Measurements from ENCODE around the gene RPS18.

RPS18 gene

DNA sequence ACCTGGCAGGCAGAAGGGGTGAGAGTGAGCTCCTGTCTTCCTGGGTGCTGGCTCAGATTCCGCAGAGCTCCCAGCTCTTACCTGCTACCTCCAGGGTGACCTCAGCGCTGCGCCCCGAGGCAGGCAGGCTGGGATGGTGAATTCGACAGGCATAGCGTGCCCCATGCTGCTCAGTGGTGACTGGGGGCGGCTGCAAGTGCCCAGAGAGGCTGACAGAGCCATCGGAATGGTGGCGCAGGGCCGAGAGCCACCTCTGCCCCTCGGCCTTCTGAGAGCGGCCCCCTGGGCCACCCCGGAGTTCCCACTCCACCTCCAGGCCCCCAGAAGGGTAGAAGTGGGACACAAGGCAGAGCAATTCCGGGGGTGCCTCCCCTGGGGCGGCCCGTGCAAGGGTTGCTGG, 32.3 kb downstream of the RPS18 start:
- no peak for DNase-seq (ENCODE audit: extremely low spot score)
- TF ChIP-seq CTBP1 (IDR thresholded peaks at IDR 0.05; ENCODE audit: borderline replicate concordance) (no peak), LEF1 (IDR thresholded peaks at IDR 0.05; ENCODE audit: borderline replicate concordance) (no peak), SUZ12 (IDR thresholded peaks at IDR 0.05) (no peak), BHLHE40 (IDR thresholded peaks at IDR 0.05; ENCODE audit: borderline replicate concordance) (no peak), ZNF384 (IDR thresholded peaks at IDR 0.05) (no peak), ELF4 (IDR thresholded peaks at IDR 0.05) (no peak), ARNT (IDR thresholded peaks at IDR 0.05) (no peak), TARDBP (IDR thresholded peaks at IDR 0.05) (no peak), HDGF (IDR thresholded peaks at IDR 0.05; ENCODE audit: borderline replicate concordance) (no peak), FOXK2 (IDR thresholded peaks at IDR 0.05) (no peak), NFRKB (IDR thresholded peaks at IDR 0.05) (no peak)
- TF ChIP-seq, protein P1, sequence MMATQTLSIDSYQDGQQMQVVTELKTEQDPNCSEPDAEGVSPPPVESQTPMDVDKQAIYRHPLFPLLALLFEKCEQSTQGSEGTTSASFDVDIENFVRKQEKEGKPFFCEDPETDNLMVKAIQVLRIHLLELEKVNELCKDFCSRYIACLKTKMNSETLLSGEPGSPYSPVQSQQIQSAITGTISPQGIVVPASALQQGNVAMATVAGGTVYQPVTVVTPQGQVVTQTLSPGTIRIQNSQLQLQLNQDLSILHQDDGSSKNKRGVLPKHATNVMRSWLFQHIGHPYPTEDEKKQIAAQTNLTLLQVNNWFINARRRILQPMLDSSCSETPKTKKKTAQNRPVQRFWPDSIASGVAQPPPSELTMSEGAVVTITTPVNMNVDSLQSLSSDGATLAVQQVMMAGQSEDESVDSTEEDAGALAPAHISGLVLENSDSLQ (IDR thresholded peaks at IDR 0.05), result no peak
- ChIA-PET POLR2A (no interaction called here), CTCF (no interaction called here)

DNA sequence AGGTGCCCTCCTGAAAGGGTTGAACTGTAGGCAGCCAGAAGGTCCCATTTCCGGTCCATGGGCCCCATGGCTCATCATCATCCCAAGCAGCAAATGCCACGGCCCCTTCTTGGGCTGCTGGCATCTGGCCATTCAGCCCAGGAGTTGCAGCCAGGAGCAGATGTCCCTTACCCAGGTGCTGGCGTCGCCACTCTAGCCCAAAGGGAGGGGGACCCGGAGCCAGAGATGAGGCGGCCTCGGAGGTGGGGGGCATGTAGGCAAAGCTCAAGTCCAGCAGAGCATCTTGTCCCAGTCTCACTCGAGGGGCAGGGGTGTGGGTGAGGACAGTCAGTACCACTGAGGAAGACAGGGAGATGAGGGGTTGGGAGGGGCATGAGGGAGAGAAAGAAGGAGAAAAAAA, 33.2 kb downstream of the RPS18 start:
- ChIA-PET POLR2A (no interaction called here), CTCF (no interaction called here)
- no peak for DNase-seq (ENCODE audit: extremely low spot score)
- no peak for TF ChIP-seq ARNT (IDR thresholded peaks at IDR 0.05)
- TF ChIP-seq, protein P1 (IDR thresholded peaks at IDR 0.05), result no peak
- TF ChIP-seq TARDBP (IDR thresholded peaks at IDR 0.05), result no peak
- no peak for TF ChIP-seq SUZ12 (IDR thresholded peaks at IDR 0.05)
- no peak for TF ChIP-seq FOXM1 (IDR thresholded peaks at IDR 0.05; ENCODE audit: borderline replicate concordance)
- TF ChIP-seq FOXK2 (IDR thresholded peaks at IDR 0.05), result no peak
- TF ChIP-seq ELF4 (IDR thresholded peaks at IDR 0.05), result no peak

DNA sequence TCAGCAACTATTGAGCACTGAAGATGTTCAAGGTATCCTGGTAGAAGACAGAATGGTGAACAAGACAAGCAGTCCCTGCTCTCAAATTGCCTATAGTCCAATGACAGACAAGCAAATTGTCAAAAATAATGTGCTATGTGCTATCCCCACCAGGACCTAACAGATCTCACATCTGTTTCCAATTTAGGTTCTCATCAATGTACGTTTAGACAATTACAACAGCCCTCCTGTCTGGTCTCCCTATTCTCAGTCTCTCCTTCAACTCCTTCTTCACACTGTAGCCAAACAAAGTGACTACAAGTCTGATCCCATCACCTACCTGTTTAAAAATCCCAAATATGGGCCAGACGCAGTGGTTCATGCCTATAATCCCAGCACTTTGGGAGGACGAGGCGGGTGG, 34.5 kb downstream of the RPS18 start:
- no peak for TF ChIP-seq ARNT (IDR thresholded peaks at IDR 0.05)
- no peak for TF ChIP-seq L3MBTL2 (conservative IDR thresholded peaks at IDR 0.05)
- no peak for TF ChIP-seq FOXA1 (IDR thresholded peaks at IDR 0.05)
- TF ChIP-seq BHLHE40 (IDR thresholded peaks at IDR 0.05; ENCODE audit: borderline replicate concordance), result no peak
- TF ChIP-seq, protein P1 (IDR thresholded peaks at IDR 0.05), result no peak
- no peak for TF ChIP-seq SUZ12 (IDR thresholded peaks at IDR 0.05)
- no peak for TF ChIP-seq LEF1 (IDR thresholded peaks at IDR 0.05; ENCODE audit: borderline replicate concordance)
- TF ChIP-seq CTBP1 (IDR thresholded peaks at IDR 0.05; ENCODE audit: borderline replicate concordance), result no peak
- no peak for TF ChIP-seq TARDBP (IDR thresholded peaks at IDR 0.05)
- CTCF ChIA-PET, result no interaction called here
- no peak for DNase-seq (ENCODE audit: extremely low spot score)
- POLR2A ChIA-PET, result no interaction called here

DNA sequence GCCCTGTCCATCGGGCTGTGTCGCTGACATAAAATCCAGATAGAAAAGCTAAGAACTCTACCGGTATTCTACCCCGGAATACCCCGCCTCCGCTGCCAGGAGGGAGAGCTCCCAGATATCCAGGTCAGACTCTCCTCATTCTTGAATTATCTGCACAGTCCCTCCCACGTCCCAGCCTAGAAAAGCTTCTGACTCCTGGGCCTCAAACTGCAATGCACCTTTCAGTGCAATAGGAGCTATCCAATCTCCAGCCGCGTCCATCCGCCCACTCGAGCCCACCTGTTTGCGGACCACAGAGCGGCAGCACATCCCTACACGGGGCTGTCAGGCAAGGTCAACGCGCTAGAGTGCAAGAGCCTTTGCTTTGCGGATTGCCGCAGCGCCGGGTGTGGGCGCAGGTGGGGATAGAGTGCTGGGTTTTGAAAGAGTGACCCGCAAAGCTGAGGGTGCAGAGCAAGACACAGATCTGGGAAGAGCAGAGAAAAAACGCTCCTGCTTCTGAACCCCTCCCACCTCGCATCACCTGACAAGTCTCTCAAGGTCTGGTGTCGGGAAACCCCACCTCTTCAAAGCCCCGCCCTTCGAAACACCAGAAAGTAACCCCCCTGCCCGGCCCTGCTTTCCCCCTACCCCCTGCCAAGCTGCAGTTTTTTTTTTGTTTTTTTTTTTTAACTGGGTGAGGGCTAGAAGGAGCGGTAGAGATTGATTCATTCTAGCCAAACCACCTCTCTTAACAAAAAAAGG, 40.7 kb downstream of the RPS18 start:
- no peak for TF ChIP-seq CTBP1 (IDR thresholded peaks at IDR 0.05; ENCODE audit: borderline replicate concordance)
- TF ChIP-seq ZNF384 (IDR thresholded peaks at IDR 0.05), result peak; percentile 75
- TF ChIP-seq, protein P1 (IDR thresholded peaks at IDR 0.05), result no peak
- no peak for TF ChIP-seq HDGF (IDR thresholded peaks at IDR 0.05; ENCODE audit: borderline replicate concordance)
- no peak for TF ChIP-seq SUZ12 (IDR thresholded peaks at IDR 0.05)
- ChIA-PET POLR2A (interaction anchor here (0.9 to 4.6 kb wide), 8 partner anchors 11 to 341 kb away, joined by 3 to 46 read pairs (median 6); partner anchors contain the start of genes B3GALT4, PFDN6, RGL2 and RPS18), CTCF (interaction anchor here (0.7 to 1.2 kb wide), 2 partner anchors 12 to 13 kb away, joined by 3 to 4 read pairs; no protein-coding TSS in a partner anchor)
- peak; percentile 61 for DNase-seq (ENCODE audit: extremely low spot score)

DNA sequence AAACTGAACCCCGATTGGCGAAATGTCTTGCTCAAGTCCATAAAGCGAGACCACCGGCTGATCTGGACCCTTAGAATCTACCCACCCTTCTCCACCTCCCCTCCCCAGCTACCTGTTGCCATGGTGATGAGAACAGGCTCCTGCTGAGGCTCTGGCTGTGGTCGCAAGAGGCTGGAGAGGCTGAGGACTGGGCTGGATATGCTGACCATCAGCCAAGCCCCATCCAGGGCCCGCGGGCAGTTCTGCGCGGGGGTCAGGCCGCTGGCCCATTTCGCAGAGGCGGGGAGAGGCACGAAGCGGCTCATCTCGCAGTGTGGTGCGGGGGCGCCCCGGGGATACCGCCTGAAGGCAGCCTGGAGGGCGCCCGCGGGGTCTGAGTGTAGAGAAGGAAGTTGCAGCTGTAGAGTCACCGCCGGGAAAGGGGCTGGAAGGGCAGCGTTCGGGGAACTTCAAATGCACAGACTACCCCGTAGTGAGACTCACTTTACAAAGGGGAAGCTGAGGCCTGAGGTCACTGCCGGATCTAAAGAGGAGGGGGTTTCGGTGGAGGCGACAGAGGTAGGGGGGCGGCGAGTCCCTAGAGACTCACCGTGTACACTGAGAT, 41.3 kb downstream of the RPS18 start:
- no peak for DNase-seq (ENCODE audit: extremely low spot score)

More for the DNA sequence above, 41.3 kb downstream of the RPS18 start:
- TF ChIP-seq BHLHE40 (IDR thresholded peaks at IDR 0.05; ENCODE audit: borderline replicate concordance) (no peak), FOXK2 (IDR thresholded peaks at IDR 0.05) (no peak), FOXM1 (IDR thresholded peaks at IDR 0.05; ENCODE audit: borderline replicate concordance) (no peak), SP1 (IDR thresholded peaks at IDR 0.05) (no peak), HDGF (IDR thresholded peaks at IDR 0.05; ENCODE audit: borderline replicate concordance) (no peak), ELF4 (IDR thresholded peaks at IDR 0.05) (no peak), LEF1 (IDR thresholded peaks at IDR 0.05; ENCODE audit: borderline replicate concordance) (no peak)
- CTCF ChIA-PET, result interaction anchor here (1.2 kb wide), 1 partner anchor 12 kb away, joined by 3 read pairs; no protein-coding TSS in a partner anchor
- POLR2A ChIA-PET, result interaction anchor here (0.9 to 4.6 kb wide), 8 partner anchors 12 to 341 kb away, joined by 3 to 46 read pairs (median 6); partner anchors contain the start of genes B3GALT4, PFDN6, RGL2 and RPS18

Data from HEK293T (cell line).